WTC11 (cell line): ENCODE measurements around the gene LAMA3.

Experiments used
- CTCF ChIP-seq: fragments of 200-600 bp; IDR thresholded peaks from 2 replicates; pipeline ENCODE4 v1.8.0; 2022; ENCODE audit warnings: antibody characterized with exemption
- NR2C2 ChIP-seq: sonication (generic); formaldehyde crosslinking; IDR thresholded peaks from 2 replicates; pipeline ENCODE4 v1.8.0; 2022; ENCODE audit warnings: mild to moderate bottlenecking, missing genetic modification reagents

GRCh38 chr18:23710068-23710527 lies 20.8 kb downstream of the LAMA3 start:
- TF ChIP-seq CTCF = no peak
- TF ChIP-seq NR2C2 (CRISPR knock-in tag) = no peak
